ENCODE measurements around the gene ASIC3.
"Not testable (repeated sequence)": the region's sequence is repeated elsewhere in the genome, so short reads cannot be mapped to it uniquely, and the experiment has no call there.

Gene ASIC3

DNA sequence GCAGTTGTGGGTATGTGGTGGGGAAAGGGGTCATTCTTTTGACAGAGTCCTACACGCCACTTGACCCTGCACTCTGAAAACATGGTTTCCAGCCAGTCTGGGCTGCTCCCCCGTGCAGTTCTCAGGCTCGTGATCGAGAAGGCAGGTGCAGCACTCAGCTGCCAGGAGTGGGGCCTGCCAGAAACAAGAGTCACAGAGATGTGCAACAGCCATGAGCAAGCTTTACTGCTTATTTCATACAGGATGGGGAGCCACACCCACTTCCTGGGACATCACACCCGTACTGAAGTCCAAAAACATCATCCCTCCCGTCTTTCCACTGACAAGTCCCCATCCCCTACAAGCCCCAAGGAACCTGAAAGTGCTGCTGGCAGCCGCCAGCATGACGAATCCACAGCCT, 33.4 kb upstream of the ASIC3 start:
- peak; percentile 6 for DNase-seq

DNA sequence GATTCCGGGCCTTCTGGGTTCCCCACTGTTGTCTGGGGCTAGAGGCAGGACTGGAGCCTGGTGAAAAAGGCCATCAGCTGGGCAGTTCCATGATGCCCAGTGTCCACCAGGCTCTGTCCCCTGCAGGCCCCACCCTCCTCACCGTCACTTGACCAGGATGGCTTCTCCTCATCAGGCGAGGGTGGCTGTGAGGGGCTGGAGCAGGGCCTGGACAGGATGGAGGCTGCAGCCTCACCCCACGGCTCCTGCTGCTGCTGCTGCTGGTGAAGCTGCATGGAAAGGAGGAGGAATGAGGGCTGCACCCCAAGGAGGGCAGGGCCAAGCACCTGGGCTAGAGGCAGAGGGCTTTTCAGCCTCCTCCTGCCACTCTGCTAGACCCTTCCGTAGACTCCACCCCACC, 32.4 kb upstream of the ASIC3 start:
- DNase-seq, result no peak

DNA sequence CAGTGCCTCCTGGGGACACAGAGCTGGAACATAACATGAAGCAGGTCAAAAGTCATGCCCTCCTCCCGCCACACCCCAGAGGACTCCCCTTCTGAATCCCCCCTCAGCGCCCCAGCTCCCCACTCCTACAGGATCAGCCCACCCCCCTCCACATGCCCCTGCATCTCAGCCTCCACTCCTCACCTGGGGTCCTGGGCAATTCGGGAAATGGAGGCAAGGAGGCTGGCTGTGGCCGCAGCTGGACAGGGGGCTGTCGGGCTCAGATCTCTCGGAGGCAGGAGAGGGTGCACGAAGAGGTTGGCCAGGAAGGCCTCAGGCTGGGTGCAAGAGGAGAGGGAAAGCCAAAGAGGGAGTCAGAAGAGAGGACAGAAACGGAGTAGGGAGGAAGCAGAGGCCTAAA, 31.8 kb upstream of the ASIC3 start:
- no peak for DNase-seq

- DNase-seq, result no peak
These were observed 31.4 kb upstream of the ASIC3 start for GRCh38 chr7:151016942-151017341.

GRCh38 chr7:151017370-151017952, 30.9 kb upstream of the ASIC3 start:
- DNase-seq, result no peak

- DNase-seq, result peak; percentile 29
These were observed 30.3 kb upstream of the ASIC3 start for GRCh38 chr7:151017953-151018420.

DNA sequence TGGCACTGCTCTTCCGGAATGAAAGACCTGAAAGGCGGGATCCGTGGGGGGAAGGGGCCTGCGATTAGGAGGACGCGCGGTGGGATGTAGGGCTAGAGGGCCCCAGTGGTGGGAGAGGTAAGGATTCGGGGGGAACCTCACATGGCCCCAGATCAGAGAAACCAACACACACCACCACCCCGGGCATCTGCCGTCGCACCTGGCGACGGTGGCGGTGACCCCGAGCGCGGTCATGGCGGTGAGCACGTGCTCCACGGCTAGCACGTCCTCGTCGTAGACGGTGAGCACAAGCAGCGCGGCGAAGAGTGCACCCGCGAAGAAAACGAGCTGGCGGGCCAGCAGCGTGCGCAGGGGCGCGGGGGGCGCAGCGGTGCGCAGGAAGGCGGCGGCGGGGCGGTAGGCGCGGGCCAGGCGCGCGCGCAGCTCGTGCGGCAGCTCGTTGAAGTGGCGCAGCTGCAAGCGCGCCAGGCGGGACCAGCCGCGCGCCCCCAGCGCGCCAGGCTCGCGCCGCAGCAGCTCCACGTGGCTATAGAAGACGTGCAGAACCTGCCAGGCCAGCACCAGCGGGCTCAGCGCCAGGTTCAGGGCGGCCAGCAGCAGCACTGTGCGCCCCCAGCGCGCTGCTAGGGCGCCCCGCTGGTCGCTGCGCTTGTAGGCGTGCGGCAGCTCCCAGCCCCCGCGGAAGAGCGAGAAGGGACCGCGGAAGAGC, 29.8 kb upstream of the ASIC3 start:
- DNase-seq, result peak; percentile 45

DNA sequence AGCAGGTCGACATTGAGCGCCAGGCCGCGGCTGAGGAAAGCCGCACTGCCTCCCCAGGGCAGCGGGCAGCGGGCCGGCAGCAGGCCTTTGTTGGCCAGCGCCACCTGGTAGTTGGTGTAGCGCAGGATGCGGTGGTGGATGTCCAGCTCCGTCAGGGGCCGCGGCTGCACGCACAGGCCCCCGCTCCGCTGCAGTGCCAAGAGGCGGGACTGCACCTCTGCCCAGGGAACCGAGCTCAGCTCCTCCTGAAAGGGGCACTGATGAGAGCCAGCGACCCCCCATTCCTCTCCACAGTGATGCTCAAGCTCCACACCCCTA, 29.2 kb upstream of the ASIC3 start:
- no peak for DNase-seq

- no peak for DNase-seq
These were observed 28.1 kb upstream of the ASIC3 start for GRCh38 chr7:151020231-151020630.

DNA sequence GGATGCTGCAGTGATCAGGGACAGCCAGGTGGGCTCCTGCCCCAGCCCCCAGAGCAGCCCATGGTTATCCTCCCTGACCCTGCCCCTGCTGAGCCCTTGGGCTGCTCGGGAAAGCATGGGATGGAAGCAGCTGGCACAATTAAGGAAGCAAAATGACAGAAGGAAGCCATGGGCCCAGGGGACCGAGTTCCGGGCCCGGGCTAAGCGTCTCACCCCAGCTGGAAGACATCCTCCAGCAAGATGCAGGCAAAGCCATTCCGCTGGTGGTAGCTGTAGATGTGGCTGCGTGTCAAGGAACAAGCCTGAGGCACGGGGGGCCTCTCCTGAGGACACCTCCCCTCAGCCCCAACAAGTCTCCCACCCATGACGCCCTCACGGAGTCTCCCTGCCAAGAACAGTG, 25.1 kb upstream of the ASIC3 start:
- no peak for DNase-seq

- DNase-seq, result no peak
These were observed 23.8 kb upstream of the ASIC3 start, which contains the start of gene ATG9B for GRCh38 chr7:151024435-151025056. Gene ATG9B (minus strand): TSS chr7:151024494. CDS start chr7:151024423, 71 bp downstream.

DNA sequence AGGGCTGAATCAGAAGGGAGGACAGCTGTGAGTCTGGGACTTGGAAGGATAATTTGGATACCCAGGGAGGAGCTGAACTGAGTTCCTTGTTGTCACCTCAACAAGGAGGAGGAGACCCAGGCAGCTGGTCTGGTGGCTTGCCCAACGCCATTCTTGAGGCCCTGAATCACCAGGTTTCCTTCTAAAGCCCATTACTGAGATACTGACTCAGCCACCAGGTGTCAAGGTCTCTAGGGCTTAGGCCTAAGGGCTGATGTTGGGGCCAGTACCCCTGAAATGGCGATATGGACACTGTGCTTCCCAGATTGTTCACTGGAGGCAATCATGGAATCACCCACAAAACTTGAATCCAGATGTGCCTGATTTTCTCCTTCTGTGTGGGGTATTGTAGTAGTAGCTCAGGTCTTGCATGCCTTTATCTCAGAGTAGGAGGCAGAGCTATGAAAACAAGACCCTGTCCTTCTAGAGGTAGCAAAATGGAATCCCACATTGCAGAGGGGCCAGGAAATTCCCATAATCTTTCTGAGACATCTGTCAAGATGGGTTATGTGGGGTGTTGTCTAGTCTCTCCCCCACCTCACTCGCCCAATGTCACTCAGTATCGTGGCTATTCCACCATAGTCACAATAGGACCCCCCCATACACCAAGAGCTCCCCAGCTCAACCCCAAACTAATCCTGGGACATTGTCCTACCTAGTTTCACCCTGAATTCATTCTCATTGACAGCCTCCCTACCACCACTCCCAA, 22.2 kb upstream of the ASIC3 start:
- DNase-seq, result no peak

DNA sequence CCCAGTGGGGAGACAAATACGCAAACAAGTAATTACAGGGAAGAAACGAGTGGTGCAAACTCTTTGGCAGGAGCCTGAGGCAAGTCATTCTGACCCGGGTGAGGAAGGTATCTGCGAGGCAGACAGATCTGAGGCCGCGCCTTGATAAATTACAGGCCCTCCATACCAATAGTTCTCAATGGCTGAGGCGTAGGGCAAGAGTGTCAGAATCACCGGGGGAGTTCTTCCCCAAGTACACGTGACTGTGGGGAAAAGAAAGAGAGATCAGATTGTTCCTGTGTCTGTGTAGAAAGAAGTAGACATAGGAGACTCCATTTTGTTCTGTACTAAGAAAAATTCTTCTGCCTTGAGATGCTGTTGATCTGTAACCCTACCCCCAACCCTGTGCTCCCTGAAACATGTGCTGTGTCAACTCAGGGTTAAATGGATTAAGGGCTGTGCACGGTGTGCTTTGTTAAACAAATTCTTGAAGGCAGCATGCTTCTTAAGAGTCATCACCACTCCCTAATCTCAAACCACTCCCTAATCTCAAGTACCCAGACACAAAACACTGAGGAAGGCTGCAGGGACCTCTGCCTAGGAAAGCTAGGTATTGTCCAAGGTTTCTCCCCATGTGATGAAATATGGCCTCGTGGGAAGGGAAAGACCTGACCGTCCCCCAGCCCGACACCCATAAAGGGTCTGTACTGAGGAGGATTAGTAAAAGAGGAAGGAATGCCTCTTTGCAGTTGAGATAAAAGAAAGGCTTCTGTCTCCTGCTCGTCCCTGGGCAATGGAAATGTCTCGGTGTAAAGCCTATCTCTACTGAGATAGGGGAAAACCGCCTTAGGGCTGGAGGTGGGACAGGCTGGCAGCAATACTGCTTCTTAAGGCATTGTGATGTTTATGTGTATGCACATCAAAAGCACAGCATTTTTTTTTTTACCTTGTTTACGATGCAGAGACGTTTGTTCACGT, 21.3 kb upstream of the ASIC3 start:
- DNase-seq, result not testable (repeated sequence)

DNA sequence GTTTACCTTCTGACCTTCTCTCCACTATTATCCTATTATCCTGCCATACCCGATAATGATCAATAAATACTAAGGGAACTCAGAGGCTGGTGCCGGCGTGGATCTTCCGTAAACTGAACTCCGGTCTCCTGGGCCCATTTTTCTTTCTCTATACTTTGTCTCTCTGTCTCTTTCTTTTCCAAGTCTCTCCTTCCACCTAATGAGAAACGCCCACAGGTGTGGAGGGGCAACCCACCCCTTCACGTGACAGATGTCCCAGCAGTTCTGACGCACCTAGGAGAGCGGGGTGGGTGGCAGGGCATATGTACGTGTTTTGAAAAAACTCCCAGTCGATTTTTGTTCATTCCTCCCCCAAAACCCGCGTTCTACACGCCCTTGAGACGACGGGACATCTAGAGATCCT, 20.6 kb upstream of the ASIC3 start:
- not testable (repeated sequence) for DNase-seq

- peak; percentile 98 for DNase-seq
These were observed 20.0 kb upstream of the ASIC3 start, which contains the start of gene ABCB8 for GRCh38 chr7:151028131-151028947. Gene ABCB8 (plus strand): TSS chr7:151028450. CDS start chr7:151028516, 66 bp downstream.

- no peak for DNase-seq
These were observed 19.3 kb upstream of the ASIC3 start for GRCh38 chr7:151028948-151029501.

GRCh38 chr7:151031011-151031410, 17.3 kb upstream of the ASIC3 start:
- no peak for DNase-seq

GRCh38 chr7:151032936-151033863, 15.1 kb upstream of the ASIC3 start:
- no peak for DNase-seq

- DNase-seq, result no peak
These were observed 14.5 kb upstream of the ASIC3 start for GRCh38 chr7:151033864-151034249.
